ENCODE data around the gene HTR3B.
"Not testable (repeated sequence)": the region's sequence is repeated elsewhere in the genome, so short reads cannot be mapped to it uniquely, and the experiment has no call there.

The HTR3B gene

DNA sequence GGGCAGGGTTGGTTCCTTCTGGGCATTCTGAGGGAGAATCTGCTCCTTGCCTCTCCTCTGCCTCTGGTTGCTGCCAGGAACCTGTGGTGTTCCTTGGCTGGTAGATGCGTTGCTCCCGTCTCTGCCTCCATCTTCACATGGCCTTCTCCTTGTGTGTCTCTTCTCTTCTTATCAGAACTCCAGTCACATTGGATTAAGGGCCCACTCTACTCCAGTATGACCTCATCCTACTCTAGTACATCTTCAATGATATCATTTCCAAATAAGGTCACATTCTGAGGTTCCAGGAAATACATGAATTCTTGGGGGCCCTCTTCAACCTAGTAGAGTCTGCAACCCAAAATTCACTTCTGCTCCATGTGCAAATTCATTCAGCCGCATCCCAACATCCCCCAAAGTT lies 33.3 kb downstream of the HTR3B start:
- TF ChIP-seq, protein P1, sequence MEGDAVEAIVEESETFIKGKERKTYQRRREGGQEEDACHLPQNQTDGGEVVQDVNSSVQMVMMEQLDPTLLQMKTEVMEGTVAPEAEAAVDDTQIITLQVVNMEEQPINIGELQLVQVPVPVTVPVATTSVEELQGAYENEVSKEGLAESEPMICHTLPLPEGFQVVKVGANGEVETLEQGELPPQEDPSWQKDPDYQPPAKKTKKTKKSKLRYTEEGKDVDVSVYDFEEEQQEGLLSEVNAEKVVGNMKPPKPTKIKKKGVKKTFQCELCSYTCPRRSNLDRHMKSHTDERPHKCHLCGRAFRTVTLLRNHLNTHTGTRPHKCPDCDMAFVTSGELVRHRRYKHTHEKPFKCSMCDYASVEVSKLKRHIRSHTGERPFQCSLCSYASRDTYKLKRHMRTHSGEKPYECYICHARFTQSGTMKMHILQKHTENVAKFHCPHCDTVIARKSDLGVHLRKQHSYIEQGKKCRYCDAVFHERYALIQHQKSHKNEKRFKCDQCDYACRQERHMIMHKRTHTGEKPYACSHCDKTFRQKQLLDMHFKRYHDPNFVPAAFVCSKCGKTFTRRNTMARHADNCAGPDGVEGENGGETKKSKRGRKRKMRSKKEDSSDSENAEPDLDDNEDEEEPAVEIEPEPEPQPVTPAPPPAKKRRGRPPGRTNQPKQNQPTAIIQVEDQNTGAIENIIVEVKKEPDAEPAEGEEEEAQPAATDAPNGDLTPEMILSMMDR (IDR thresholded peaks at IDR 0.05; ENCODE audit: control insufficient read depth, extremely low read depth, insufficient read depth), result no peak
- H3K4me3 ChIP-seq (ENCODE audit: low read depth, low read length), result no peak overlapping the region
- no peak for DNase-seq (ENCODE audit: low read depth)

DNA sequence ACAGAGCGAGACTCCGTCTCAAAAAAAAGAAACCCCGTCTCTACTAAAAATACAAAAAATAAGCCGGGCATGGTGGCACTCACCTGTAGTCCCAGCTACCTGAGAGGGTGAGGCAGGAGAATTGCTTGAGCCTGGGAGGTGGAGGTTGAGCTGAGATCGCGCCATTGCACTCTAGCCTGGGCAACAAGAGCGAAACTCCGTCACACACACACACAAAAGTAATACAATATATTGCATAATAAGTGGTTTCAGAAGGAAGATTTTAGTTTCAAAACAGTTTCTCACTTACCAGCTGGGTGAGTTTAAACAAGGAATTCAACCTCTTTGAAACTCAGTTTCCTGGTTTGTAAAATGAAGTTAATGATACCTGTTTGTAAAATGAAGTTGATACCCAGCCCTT lies 37.7 kb downstream of the HTR3B start:
- no peak for DNase-seq (ENCODE audit: low read depth)
- H3K4me3 ChIP-seq (ENCODE audit: low read depth, low read length), result no peak overlapping the region
- TF ChIP-seq, protein P1 (IDR thresholded peaks at IDR 0.05; ENCODE audit: control insufficient read depth, extremely low read depth, insufficient read depth), result no peak

DNA sequence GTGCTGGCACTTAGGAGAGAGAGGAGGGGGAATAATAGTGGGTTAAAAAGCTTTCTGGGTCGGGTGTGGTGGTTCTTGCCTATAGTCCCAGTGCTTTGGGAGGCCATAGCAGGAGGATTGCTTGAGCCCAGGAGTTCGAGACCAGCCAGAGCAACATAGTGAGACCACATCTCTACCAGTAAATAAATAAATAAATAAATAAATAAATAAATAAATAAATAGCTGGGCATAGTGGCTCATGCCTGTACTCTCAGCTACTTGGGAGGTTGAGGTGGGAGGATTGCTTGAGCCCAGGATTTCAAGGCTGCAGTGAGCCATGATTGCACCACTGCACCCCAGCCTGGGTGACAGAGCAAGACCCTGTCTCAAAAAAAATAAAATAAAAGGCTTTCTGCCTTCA lies 41.6 kb downstream of the HTR3B start:
- not testable (repeated sequence) for DNase-seq (ENCODE audit: low read depth); H3K4me3 ChIP-seq (ENCODE audit: low read depth, low read length)

DNA sequence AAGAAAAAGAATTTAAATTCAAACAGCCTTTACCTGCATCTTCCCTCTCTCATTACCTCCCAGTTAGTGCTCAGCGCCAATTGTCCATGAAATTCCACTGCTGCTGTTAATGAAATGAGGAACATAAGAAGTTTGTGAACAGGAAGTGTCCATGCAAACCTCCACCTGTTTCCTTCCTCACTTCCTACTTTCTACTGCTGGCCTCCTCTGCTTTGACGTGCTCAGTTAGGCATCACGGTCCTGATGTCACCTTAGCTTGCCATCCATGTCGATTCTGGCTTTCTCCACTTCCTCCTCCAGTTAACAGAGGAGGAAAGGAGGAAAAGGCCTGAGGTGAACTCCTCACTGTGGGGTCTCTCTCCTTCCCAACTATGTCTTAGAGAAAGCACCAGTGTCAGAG lies 43.4 kb downstream of the HTR3B start:
- no peak overlapping the region for H3K4me3 ChIP-seq (ENCODE audit: low read depth, low read length)
- TF ChIP-seq, protein P1 (IDR thresholded peaks at IDR 0.05; ENCODE audit: control insufficient read depth, extremely low read depth, insufficient read depth), result no peak
- DNase-seq (ENCODE audit: low read depth), result no peak

DNA sequence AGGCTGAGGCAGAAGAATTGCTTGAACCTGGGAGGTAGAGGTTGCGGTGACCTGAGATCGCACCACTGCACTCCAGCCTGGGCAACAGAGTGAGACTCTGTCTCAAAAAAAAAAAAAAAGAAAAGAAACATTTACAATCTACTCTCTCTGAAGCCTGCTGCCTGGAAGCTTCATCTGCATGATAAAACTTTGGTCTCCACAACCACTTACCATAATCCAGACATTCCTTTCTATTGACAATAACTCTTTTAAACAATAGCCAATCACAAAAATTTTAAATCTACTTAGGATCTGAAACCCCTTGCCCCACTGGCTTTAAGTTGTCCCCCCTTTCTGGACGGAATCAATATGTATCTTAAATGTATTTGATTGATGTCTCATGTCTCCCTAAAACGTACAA lies 45.3 kb downstream of the HTR3B start:
- TF ChIP-seq, protein P1 (IDR thresholded peaks at IDR 0.05; ENCODE audit: control insufficient read depth, extremely low read depth, insufficient read depth), result no peak
- no peak overlapping the region for H3K4me3 ChIP-seq (ENCODE audit: low read depth, low read length)
- no peak for DNase-seq (ENCODE audit: low read depth)

DNA sequence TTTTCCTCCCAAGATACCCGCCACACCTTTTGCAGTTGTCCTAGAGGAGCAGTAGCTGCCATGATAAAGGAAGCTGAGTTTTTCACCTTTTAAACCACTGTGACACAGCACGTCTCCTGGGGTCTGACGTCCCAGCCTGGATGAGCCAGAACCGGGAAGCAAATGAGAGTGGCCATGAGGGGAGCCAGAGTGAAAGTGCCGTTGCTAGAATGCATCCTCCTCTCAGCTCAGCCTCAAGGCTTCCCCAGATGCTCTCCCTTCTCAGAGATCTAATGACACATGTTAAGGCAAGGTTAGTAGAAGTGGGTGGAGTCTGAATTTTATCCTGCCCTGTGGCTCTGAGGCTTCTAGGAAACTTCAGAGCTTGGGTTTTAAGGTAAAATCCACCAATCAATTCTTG lies 46.9 kb downstream of the HTR3B start:
- no peak for DNase-seq (ENCODE audit: low read depth)
- H3K4me3 ChIP-seq (ENCODE audit: low read depth, low read length), result no peak overlapping the region
- TF ChIP-seq, protein P1 (IDR thresholded peaks at IDR 0.05; ENCODE audit: control insufficient read depth, extremely low read depth, insufficient read depth), result no peak

DNA sequence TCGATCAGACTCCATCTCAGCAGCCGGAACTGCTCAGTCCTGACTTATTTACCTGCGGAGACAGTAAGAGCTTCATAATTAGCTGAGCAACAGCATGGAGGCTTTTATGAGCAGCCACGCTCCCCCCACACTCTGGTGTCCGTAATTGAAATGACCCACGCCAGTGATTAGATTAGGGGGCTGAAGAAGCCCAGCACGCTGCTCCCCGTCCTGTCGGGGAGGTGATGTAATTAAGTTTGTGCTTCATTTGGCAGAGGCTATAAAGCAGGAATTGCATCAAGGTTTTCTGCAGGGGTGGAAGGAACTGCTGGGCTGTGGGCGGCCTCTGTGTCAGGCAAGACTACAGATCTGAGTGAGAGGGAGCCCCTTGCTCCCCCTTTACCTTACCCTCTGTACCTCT lies 47.5 kb downstream of the HTR3B start:
- TF ChIP-seq, protein P1 (IDR thresholded peaks at IDR 0.05; ENCODE audit: control insufficient read depth, extremely low read depth, insufficient read depth), result no peak
- no peak overlapping the region for H3K4me3 ChIP-seq (ENCODE audit: low read depth, low read length)
- DNase-seq (ENCODE audit: low read depth), result no peak

DNA sequence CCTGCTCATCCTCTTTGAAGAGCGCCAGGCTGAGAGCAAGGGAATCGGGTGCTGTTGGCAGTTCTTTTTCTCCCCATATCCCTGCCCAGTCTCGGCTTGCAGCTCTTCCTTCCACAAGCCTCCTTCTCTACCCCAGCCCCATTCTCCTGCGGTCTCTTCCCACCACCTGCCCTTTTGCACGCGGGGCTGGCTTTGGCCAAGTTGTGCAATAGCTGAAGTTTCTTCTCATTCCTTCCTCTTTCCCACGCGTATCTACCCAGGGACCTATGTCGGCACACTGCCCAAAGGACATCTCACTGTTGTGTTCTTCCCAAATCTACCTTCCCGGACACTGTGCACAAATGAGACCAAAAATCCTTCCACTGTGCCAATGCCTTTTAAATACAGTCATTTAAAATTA lies 48.0 kb downstream of the HTR3B start:
- TF ChIP-seq, protein P1 (IDR thresholded peaks at IDR 0.05; ENCODE audit: control insufficient read depth, extremely low read depth, insufficient read depth), result no peak
- no peak for DNase-seq (ENCODE audit: low read depth)
- H3K4me3 ChIP-seq (ENCODE audit: low read depth, low read length), result no peak overlapping the region

All from LNCaP clone FGC (cell line).